ENCODE measurements around the gene HS1BP3. TPM values are rescaled to one million over a fixed set of nuclear protein-coding genes. Genes with fewer than 3 reads are reported as not detected.

HS1BP3 gene
- total RNA-seq, 4 donors from 2014 or later = 16.6 to 26.9 (median 19.4) TPM

DNA sequence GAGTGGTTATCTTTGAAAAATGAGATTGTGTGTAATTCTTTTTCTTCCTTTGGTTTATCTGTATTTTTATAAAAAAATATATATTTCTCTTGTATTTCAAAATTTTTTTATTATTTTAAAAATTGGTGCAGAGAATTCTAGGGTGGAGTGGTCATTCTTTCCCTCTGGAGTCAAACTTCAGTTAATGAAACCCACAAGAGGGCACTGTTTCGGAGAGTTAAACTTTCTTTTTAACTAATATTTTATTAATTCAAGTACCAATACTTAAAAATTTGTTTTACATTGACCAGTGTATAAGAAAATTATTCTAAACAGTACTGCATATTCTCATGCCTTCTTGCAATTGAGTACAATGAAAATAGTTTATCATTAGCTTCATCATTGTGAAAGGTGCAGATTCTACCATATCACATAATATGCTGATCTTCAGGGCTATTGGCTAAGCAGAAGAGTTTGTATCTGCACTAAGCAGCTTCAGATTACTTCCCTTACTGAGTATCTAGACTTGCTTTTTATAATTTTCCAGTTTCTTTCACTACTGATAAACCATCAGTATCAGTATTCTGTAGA lies 50.1 kb downstream of the HS1BP3 start:
- ATAC-seq (no peak), DNase-seq (no peak)
- H3K4me1 ChIP-seq = peaks cover 44 to 60% of the 10 kb centered on the region in 2 donors
- in situ Hi-C loops (cut with MboI; ENCODE audit: low sequenced_read_pairs in 4 of 4) (no loop called here), intact Hi-C loops (cut with DNase I; ENCODE audit: low total_unique reads) (loop anchor here (2.0 kb wide), 1 partner anchor 34 kb away; no protein-coding TSS in a partner anchor)
- no peaks in the 10 kb centered on the region for H3K27me3 ChIP-seq
- TF ChIP-seq, protein P1, sequence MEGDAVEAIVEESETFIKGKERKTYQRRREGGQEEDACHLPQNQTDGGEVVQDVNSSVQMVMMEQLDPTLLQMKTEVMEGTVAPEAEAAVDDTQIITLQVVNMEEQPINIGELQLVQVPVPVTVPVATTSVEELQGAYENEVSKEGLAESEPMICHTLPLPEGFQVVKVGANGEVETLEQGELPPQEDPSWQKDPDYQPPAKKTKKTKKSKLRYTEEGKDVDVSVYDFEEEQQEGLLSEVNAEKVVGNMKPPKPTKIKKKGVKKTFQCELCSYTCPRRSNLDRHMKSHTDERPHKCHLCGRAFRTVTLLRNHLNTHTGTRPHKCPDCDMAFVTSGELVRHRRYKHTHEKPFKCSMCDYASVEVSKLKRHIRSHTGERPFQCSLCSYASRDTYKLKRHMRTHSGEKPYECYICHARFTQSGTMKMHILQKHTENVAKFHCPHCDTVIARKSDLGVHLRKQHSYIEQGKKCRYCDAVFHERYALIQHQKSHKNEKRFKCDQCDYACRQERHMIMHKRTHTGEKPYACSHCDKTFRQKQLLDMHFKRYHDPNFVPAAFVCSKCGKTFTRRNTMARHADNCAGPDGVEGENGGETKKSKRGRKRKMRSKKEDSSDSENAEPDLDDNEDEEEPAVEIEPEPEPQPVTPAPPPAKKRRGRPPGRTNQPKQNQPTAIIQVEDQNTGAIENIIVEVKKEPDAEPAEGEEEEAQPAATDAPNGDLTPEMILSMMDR (IDR thresholded peaks at IDR 0.05 in 4 of 5, conservative IDR thresholded peaks at IDR 0.05 in 1 of 5) = peak in 4 of 5 experiments; percentile 6 to 43 (median 30)
- no peak for TF ChIP-seq POLR2A (IDR thresholded peaks at IDR 0.05)
- H3K36me3 ChIP-seq = no peaks in the 10 kb centered on the region
- peak overlapping the region in 3 of 4 donors; percentile 2 to 9 (median 7) for H3K27ac ChIP-seq
- H3K4me3 ChIP-seq = no peak overlapping the region
- no peaks in the 10 kb centered on the region for H3K9me3 ChIP-seq

DNA sequence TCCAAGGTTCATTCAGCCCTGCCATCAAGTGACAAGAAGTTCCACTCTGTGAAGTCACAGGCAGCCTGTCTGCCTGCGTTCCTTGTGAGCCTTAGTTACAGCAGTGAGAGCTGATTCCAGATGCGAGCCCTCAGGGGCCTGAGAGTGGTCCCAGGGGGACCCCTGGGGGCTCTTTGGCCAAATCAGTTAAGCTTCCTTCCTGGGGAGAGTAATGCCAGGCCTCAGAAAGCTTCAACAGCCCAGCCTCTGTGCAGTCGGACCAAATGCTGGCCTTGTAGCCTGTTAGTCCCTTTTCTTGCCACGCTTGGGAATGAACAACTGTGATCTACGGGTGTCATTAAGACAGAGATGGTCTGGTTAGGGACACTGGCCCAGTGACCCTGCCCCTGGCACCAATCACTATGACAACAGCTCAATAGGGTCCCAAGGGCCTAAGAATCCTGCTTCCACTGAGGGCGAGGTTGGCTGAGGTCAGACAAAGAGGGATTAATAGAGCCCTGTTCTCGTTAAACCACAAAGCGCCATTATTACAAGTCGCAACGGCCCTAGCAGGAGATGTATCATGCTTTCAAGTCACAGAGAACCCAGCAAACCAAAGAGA lies 50.9 kb downstream of the HS1BP3 start:
- intact Hi-C loops (cut with DNase I; ENCODE audit: low total_unique reads) (loop anchor here (2.0 kb wide), 1 partner anchor 35 kb away; no protein-coding TSS in a partner anchor), in situ Hi-C loops (cut with MboI; ENCODE audit: low sequenced_read_pairs in 4 of 4) (no loop called here)
- Histone ChIP-seq H3K9me3 (no peaks in the 10 kb centered on the region), H3K27ac (peak overlapping the region; percentile 35 to 78 (median 58)), H3K4me1 (peaks cover 36 to 61% of the 10 kb centered on the region in 2 donors), H3K27me3 (no peaks in the 10 kb centered on the region), H3K4me3 (no peak overlapping the region), H3K36me3 (no peaks in the 10 kb centered on the region)
- TF ChIP-seq, protein P1 (IDR thresholded peaks at IDR 0.05 in 4 of 5, conservative IDR thresholded peaks at IDR 0.05 in 1 of 5) = no peak
- TF ChIP-seq POLR2A (IDR thresholded peaks at IDR 0.05) = no peak
- ATAC-seq (no peak), DNase-seq (peak in 1 of 2 donors; percentile 12)

DNA sequence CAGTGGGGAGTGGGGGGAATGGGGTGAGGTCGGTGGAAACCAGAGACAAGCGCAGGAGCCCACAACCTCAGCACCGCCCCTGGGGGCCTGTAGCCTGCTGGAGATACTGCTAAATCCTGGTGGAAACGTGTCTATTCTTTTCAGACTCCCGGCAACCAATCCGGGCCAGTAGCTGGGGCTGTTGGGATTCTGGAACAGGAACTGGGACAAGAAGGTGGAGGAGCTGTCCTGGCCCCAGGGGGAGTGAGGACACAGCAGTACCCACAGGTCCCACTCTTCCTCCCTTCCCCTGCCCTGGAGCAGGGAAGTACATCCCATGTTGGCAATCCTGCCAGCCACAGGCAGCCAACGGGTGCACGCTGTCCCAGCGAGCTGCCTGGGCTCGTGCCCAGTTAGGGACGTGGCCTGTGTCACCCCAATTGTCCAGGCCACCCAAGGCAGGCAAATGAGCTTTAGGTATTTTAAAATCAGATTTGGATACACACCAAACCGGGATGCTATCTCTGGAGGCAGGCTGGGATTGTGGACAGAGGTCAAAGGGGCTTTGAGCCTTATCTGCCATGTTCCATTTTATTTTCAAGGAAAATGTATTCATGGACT lies 51.8 kb downstream of the HS1BP3 start:
- ATAC-seq = peak; percentile 42 to 46

DNA sequence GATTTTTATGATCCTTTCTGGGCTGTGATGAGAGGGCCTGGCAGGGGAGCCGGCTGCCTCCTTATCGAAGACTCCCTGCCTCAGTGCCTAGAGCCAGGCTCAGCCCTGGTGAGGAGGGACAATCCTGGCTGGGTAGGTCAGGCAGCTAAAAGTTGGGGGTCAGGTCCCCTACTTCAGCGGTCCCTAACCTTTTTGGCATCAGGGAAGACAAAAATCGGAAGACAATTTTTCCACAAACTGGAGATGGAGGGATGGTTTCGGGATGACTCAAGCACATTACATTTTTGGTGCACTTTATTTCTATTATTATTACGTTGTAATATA lies 53.1 kb downstream of the HS1BP3 start:
- no peaks in the 10 kb centered on the region for H3K27me3 ChIP-seq
- H3K36me3 ChIP-seq = no peaks in the 10 kb centered on the region
- ATAC-seq = no peak
- no peak overlapping the region for H3K4me3 ChIP-seq
- in situ Hi-C loops (cut with MboI; ENCODE audit: low sequenced_read_pairs in 4 of 4) = no loop called here
- TF ChIP-seq, protein P1 (IDR thresholded peaks at IDR 0.05 in 4 of 5, conservative IDR thresholded peaks at IDR 0.05 in 1 of 5) = no peak
- no peak for TF ChIP-seq POLR2A (IDR thresholded peaks at IDR 0.05)
- DNase-seq = peak in 1 of 2 donors; percentile 1
- H3K9me3 ChIP-seq = no peaks in the 10 kb centered on the region
- intact Hi-C loops (cut with DNase I; ENCODE audit: low total_unique reads) = no loop called here
- H3K27ac ChIP-seq = peak overlapping the region; percentile 39 to 84 (median 74)
- H3K4me1 ChIP-seq = peaks cover 27 to 51% of the 10 kb centered on the region in 2 donors

More for the DNA sequence above, 51.8 kb downstream of the HS1BP3 start:
- Histone ChIP-seq H3K36me3 (no peaks in the 10 kb centered on the region), H3K4me1 (peaks cover 28 to 54% of the 10 kb centered on the region in 2 donors), H3K27me3 (no peaks in the 10 kb centered on the region), H3K4me3 (no peak overlapping the region), H3K27ac (peak overlapping the region; percentile 52 to 78 (median 58)), H3K9me3 (no peaks in the 10 kb centered on the region)
- intact Hi-C loops (cut with DNase I; ENCODE audit: low total_unique reads) = no loop called here
- TF ChIP-seq, protein P1 (IDR thresholded peaks at IDR 0.05 in 4 of 5, conservative IDR thresholded peaks at IDR 0.05 in 1 of 5) = no peak
- TF ChIP-seq POLR2A (IDR thresholded peaks at IDR 0.05) = no peak
- DNase-seq = peak in 1 of 2 donors; percentile 54
- in situ Hi-C loops (cut with MboI; ENCODE audit: low sequenced_read_pairs in 4 of 4) = no loop called here

Measured in gastrocnemius medialis (tissue), 4 donors.